Smooth muscle cell (in vitro differentiated cells): ENCODE measurements around the gene SNRK. TPM values are rescaled to one million over a fixed set of nuclear protein-coding genes. Genes with fewer than 3 reads are reported as not detected.

Experiments used
- DNase-seq: peaks from one replicate; lab custom pipeline; 2025; ENCODE audit not compliant: unreplicated experiment; lab: John Stamatoyannopoulos, UW
- H2AFZ ChIP-seq: fragments of 200-600 bp; sonication (generic); 2 replicates; pipeline ENCODE4 v1.6.0; 2016; ENCODE audit warnings: antibody characterized with exemption, low read depth, mild to moderate bottlenecking
- H3F3A ChIP-seq: fragments of 200-600 bp; sonication (generic); 2 replicates; pipeline ENCODE4 v1.6.0; 2017; ENCODE audit warnings: antibody characterized with exemption, low read depth
- H3K27ac ChIP-seq: fragments of 200-600 bp; sonication (generic); 2 replicates; pipeline ENCODE4 v1.5.1; 2016; ENCODE audit warnings: low read depth, mild to moderate bottlenecking
- H3K27me3 ChIP-seq: fragments of 200-600 bp; sonication (generic); 2 replicates; pipeline ENCODE4 v1.6.1; 2016; ENCODE audit warnings: low read depth, mild to moderate bottlenecking
- H3K36me3 ChIP-seq: fragments of 200-600 bp; sonication (generic); 2 replicates; pipeline ENCODE4 v1.5.1; 2016; ENCODE audit warnings: low read depth
- H3K4me1 ChIP-seq: fragments of 200-600 bp; sonication (generic); 2 replicates; pipeline ENCODE4 v1.5.1; 2016; ENCODE audit warnings: low read depth
- H3K4me2 ChIP-seq: fragments of 200-600 bp; sonication (generic); 2 replicates; pipeline ENCODE4 v1.6.0; 2016; ENCODE audit warnings: mild to moderate bottlenecking
- H3K4me3 ChIP-seq: fragments of 200-600 bp; sonication (generic); 2 replicates; pipeline ENCODE4 v1.5.1; 2016; ENCODE audit warnings: mild to moderate bottlenecking
- H3K79me2 ChIP-seq: fragments of 200-600 bp; sonication (generic); 2 replicates; pipeline ENCODE4 v1.6.0; 2016; ENCODE audit warnings: low read depth, mild to moderate bottlenecking
- H3K9ac ChIP-seq: fragments of 200-600 bp; sonication (generic); 2 replicates; pipeline ENCODE4 v1.6.0; 2016; ENCODE audit warnings: low read depth
- H3K9me3 ChIP-seq: fragments of 200-600 bp; sonication (generic); replicated peaks from 2 replicates; pipeline ENCODE4 v1.5.1; 2016; ENCODE audit warnings: low read depth
- H4K20me1 ChIP-seq: fragments of 200-600 bp; sonication (generic); 2 replicates; pipeline ENCODE4 v1.6.0; 2016; ENCODE audit warnings: low read depth
- CTCF ChIP-seq: fragments of 200-600 bp; sonication (generic); IDR thresholded peaks from 2 replicates; pipeline ENCODE4 v1.5.1; 2017; ENCODE audit warnings: borderline replicate concordance, mild to moderate bottlenecking, antibody characterized with exemption; ENCODE audit not compliant: insufficient read depth, poor library complexity, severe bottlenecking
- WGBS: methylation state at CpG from one replicate; pipeline ENCODE4 v1.1.7; 2016; ENCODE audit warnings: low lambda C conversion rate; 5-methylcytosine and 5-hydroxymethylcytosine counted together
- polyA plus RNA-seq: library from polyadenylated mRNA; unstranded; fragments of >200 nt; fragmentation: Nextera tagmentation; extraction: Ambion mirVana; gene quantifications from 2 replicates; pipeline ENCODE4 v1.2.1, GENCODE V29; 2016
- total RNA-seq: library from RNA; depleted of rRNA; stranded (reverse); fragments of >200 nt; gene quantifications from 2 replicates; pipeline ENCODE4 v1.2.3, GENCODE V29; 2014

The SNRK gene
- total and polyA plus RNA-seq, 2 experiments from 2014 or later = 6.3 to 14.2 TPM

GRCh38 chr3:43344520-43344919, 58.2 kb downstream of the SNRK start:
- no peak for TF ChIP-seq CTCF
- Histone ChIP-seq H3K27ac (no peak overlapping the region), H3K4me1 (no peaks in the 10 kb centered on the region), H4K20me1 (no peaks in the 10 kb centered on the region), H3K27me3 (no peaks in the 10 kb centered on the region), H3K9me3 (no peaks in the 10 kb centered on the region), H3K4me3 (no peak overlapping the region), H3F3A (no peaks in the 10 kb centered on the region), H3K4me2 (no peak overlapping the region), H2AFZ (no peak overlapping the region), H3K9ac (no peak overlapping the region), H3K79me2 (no peaks in the 10 kb centered on the region), H3K36me3 (peaks cover 20% of the 10 kb centered on the region)
- DNase-seq = no peak
- WGBS = 98% methylated on average over 3 of the region's 3 CpGs

DNA sequence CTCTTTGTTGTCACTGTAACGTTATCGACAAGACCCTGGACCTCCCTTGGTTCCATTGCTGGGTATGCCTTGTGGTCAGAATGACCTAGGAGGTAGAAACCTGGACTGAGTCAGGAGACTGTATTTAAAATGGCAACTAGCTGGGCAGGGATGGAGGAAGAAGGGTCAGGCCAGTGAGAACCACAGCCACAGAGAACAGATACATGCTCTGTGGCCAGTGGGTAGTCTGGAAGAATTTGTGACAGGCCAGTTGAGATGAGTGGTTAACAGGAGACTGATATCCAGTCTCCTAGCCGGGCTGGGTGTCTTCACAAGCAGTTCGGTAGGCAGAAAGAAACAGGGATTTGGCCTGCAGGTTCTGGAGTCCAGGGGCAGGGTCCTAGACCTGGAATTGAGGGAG, 58.9 kb downstream of the SNRK start:
- Histone ChIP-seq H3K9ac (no peak overlapping the region), H4K20me1 (no peaks in the 10 kb centered on the region), H2AFZ (no peak overlapping the region), H3K4me2 (no peak overlapping the region), H3F3A (no peaks in the 10 kb centered on the region), H3K79me2 (no peaks in the 10 kb centered on the region), H3K36me3 (peaks cover 20% of the 10 kb centered on the region), H3K27me3 (no peaks in the 10 kb centered on the region), H3K4me3 (no peak overlapping the region), H3K9me3 (no peaks in the 10 kb centered on the region), H3K27ac (no peak overlapping the region), H3K4me1 (no peaks in the 10 kb centered on the region)
- 98% methylated on average over 4 of the region's 4 CpGs for WGBS
- TF ChIP-seq CTCF = no peak
- no peak for DNase-seq

GRCh38 chr3:43345877-43346276, 59.5 kb downstream of the SNRK start:
- H3K79me2 ChIP-seq = no peaks in the 10 kb centered on the region
- peaks cover 20% of the 10 kb centered on the region for H3K36me3 ChIP-seq
- no peaks in the 10 kb centered on the region for H4K20me1 ChIP-seq
- 81% methylated on average over 6 of the region's 6 CpGs for WGBS
- no peaks in the 10 kb centered on the region for H3F3A ChIP-seq
- DNase-seq = no peak
- no peak overlapping the region for H3K4me3 ChIP-seq
- no peak overlapping the region for H3K9ac ChIP-seq
- no peaks in the 10 kb centered on the region for H3K9me3 ChIP-seq
- no peak overlapping the region for H3K27ac ChIP-seq
- H3K4me1 ChIP-seq = no peaks in the 10 kb centered on the region
- TF ChIP-seq CTCF = no peak
- H2AFZ ChIP-seq = no peak overlapping the region
- H3K4me2 ChIP-seq = no peak overlapping the region
- no peaks in the 10 kb centered on the region for H3K27me3 ChIP-seq

GRCh38 chr3:43346978-43347749, 60.8 kb downstream of the SNRK start:
- Histone ChIP-seq H3K4me2 (no peak overlapping the region), H3K4me1 (no peaks in the 10 kb centered on the region), H3K4me3 (no peak overlapping the region), H3K9me3 (peaks cover 3% of the 10 kb centered on the region), H3K9ac (no peak overlapping the region), H3K27ac (no peak overlapping the region), H3F3A (no peaks in the 10 kb centered on the region), H2AFZ (no peak overlapping the region), H4K20me1 (no peaks in the 10 kb centered on the region), H3K79me2 (no peaks in the 10 kb centered on the region), H3K36me3 (peaks cover 20% of the 10 kb centered on the region), H3K27me3 (no peaks in the 10 kb centered on the region)
- DNase-seq = no peak
- WGBS = 96% methylated on average over 14 of the region's 14 CpGs
- no peak for TF ChIP-seq CTCF
